SW 1271 (cell line): ENCODE results near the gene RSPH1.

Source experiments
- DNase-seq, 2 experiments: peaks; one replicate each; lab custom pipeline; 2025; lab: John Stamatoyannopoulos, UW

The RSPH1 gene

DNA sequence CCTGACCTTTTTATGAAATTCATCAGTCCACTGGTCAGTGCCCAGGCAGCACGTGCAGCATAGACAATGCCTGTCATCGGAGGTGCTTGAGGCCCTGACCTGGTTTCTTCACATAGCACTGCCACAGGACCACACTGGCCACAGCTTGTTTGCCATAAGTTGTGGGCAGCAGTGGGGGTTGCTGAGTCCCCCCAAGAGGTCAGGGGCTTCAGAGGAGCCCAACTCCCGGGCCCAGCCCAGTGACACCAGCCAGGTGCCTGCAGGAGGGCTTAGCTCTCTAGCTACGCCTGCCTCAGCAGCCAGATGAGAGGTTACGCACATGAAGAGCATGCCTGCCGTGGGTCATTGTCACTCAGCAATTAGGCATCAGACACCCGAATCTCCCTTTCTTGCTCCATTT is 50.7 kb downstream of the RSPH1 start:
- DNase-seq: no peak

DNA sequence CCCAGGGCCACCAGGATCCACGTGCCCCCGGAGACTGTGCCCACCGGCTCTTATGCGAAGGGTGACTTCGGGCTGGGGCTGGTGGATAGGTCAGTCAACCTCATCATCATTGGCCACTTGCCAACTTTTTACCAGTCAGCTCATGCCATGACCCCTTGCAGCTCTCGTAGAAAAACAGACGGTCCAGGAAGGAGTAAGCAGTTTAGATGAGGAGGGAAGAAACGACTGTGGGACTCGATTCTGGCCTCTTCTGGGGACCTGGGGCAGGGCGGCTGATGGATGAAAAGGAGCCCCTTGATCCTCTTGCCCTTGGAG is 51.3 kb downstream of the RSPH1 start:
- DNase-seq: no peak

DNA sequence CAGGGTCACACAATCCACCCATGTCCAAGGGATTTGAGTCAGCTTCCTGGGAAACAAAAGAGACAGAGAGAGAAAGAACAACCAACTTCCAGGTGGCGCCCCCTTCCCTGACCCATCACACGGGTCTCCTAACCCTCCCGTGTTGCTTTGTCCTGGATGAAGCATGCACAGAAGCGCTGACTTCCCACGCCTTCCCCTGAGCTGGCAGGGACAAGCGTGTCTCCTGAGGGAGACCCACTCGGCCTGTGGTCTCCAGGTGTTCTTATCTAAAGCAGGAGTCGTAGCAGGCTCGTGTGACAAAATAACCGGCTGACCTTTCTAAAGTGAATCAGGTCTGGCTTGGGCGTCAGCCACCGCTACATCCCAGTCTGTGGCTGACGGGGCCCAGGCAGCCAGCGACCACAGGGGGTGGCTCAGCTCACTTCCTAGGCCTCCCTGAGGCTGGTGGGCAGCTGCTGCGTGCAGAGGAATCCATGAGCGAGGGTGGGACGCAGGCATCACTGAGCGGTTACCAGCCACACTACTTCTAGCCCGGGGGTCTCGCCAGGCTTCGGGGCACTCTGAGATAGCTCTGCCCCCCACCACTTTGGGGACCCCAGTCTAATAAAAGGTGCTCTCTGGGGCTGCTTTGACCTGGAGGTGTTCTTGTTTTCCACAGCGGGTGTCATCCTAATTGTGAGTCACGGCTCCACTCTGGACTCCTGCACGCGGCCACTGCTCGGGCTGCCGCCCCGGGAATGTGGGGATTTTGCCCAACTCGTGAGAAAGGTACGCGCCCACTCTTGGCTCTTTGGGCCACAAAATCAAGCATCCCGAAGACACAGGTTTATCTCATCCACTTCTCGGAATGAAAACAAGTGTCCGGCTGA is 51.9 kb downstream of the RSPH1 start:
- DNase-seq: no peak

DNA sequence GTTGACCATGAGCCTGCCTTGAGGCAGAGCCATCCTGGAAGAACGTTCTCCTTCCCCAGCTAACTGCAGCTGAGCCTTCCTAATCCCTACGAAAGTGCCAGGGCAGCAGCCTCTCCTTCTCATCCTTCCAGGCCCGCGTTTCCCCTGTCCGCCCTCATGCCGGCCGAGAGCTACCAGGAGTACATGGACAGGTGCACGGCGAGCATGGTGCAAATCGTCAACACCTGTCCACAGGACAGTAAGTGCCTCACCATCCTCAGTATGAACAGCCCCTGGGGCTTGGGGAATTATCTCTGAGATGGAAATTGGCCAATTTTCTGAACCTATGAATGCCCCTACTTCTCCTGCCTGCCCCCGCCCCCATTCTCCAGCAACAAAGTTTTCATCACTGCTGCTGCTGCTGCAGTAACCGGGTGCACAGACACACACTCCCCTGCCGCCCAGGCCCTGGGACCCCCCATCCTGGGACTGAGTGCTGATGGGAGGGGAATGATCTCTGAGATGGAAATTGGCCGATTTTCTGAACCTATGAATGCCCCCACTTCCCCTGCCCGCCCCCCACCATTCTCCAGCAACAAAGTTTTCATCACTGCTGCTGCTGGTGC is 52.7 kb downstream of the RSPH1 start:
- no peak for DNase-seq

DNA sequence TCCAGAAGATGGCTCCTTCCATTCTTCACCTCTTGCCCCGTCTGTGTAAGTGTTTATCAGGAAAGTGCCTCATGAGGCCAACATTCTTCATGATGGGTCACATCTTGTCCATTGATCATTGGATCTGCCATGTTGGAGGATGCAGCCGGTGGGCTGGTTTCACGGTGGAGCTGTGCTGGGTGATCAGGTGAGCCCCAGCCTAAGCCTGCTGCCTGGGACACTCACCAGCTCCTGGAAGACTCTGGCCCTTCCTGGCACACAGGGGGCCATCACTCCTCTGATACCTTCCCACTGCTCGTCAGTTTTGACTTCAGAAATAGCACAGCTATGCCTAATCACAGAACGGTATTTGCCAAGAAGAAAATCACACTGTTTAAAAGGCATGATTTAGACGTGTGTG is 54.1 kb downstream of the RSPH1 start:
- DNase-seq: no peak

DNA sequence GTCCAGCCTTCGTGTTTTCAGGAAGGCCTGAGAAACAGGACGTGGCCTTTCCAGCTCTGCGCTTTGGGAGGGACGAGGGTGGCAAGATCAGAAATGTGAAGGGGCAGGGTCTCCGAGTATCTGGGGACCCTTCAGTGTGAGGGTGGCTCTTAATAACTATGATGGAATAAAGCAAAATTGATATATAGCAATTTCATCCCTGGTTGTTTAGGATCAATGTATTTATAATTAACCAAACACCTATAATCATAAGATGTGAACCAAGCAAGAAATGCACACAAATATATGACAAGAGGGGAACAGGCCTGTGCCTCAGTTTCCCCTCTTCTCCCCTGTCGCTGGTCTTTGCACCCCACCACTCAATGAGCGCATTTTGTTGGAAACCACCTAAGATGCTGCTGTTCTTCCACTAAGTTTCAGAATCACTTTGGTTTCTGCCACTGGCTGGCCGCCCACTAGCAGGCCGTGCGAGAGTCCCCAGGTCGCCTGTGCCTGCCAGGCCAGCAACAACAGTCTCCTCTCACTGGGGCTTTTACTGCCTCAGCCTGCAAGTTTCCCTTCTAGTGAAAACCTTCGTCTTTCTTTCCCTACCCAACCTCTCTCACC is 55.7 kb downstream of the RSPH1 start:
- DNase-seq: no peak

DNA sequence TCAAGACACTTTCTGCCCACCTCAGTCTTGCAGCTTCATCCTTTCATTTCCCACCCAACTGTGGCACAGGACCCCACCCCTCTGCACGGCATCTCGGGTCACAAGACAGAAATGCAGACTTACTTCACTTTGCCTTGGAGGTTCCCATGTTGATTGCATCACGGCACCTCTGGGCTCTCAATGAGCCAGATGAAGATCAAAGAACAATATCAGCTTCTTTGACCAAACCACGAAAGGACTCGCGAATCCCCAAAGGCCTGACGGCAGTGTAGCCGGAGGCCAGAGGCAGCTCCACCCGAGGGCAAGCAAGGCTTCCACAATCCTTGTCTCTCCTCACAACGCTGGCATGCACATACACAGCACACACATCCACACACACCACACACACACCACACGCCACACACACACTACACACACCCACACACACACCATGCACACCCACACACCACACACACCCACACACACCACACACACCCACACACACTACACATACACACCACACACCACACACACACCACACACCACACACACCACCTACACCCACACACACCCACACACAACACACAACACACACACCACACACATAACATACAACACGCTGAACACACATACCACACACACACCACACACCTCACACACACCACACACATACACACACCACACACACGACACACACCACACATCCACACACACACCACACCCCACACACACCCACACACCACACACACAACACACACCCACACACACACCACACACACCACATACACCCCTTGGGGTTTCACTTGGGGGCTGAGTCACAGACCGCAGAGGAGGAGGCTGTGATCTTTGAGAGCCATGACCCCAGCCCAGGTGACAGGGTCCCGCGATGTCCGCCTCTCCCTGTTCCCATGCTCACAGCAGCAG is 56.5 kb downstream of the RSPH1 start:
- DNase-seq: no peak

DNA sequence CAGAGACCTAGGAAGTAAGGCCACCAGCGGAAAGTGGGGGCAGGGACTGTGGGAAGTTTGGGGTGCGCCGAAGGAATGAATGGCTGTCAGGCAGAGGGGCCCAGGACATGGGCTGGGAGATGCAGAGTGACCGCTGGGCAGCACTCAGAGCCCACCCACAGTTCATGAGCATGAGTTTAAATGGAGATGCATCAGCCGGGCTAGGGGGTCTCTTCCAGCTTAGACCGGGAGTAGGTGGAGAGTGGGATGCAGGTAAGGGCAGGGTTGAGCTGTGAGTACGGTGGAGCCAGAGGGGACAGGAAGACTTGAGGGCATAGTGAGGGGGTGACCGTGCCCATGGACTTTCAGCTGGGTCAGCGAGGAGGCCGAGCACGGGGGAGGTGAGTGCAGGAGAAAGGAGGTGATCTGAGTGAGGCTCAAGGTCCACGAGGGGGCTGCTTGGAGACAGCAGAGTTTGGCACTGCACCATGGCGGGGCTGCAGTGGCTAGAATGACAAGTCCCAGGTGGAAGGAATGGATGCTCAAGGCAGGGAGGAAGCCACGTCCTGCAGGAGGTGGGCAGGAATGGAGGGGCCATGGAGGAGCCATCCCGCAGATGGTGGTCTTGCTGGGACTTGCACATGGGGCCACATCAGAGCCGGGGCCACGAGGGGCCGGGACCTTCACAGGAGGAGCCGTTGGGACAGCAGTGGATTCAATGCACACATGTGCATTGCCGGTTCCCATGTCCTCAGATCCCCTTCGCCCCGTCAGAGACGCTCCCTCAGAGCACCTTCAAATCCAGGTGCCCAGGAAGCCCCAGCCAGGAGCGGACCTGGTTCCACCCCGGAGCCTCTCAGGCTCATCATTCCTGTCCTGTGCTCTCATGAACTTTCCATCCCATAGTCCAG is 57.5 kb downstream of the RSPH1 start:
- no peak for DNase-seq

DNA sequence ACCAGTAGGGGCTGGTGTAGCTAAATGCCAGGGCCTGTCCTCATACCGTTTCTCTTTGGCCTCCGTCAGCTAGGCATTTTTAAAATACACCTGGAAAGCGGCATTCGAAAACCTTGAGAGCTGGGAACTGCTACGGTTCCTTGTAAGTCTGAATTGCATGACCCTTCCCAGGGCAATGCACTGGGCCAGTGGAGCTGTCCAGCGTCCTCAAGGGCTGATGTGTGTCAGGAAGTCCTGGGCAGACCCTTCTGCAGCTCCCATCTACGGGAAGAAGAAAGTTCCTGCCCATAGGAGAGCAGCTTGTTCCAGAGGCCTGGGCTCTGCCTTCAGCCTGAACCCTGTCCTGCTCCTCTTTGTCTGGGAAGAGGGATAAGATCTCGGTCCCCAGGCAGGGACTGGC is 58.2 kb downstream of the RSPH1 start:
- DNase-seq: no peak

DNA sequence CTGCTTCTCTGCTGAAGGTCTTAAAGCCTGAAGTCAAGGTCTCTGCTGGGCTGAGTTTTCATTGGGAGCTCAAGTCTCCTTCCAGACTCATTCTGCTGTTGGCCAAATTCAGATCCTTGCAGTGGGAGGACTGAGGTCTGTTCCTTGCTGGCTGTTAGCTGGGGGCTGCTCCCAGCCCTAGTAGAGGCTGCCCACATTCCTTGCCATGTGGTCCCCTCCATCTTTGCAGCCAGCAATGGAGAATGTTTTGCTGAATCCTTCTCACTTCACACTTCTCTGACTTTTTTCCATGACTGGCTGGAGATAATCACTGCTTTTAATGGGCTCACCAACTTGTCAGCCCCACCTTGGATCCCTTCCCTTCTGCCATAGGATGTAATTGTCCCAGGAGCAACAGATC is 59.1 kb downstream of the RSPH1 start:
- DNase-seq: no peak

DNA sequence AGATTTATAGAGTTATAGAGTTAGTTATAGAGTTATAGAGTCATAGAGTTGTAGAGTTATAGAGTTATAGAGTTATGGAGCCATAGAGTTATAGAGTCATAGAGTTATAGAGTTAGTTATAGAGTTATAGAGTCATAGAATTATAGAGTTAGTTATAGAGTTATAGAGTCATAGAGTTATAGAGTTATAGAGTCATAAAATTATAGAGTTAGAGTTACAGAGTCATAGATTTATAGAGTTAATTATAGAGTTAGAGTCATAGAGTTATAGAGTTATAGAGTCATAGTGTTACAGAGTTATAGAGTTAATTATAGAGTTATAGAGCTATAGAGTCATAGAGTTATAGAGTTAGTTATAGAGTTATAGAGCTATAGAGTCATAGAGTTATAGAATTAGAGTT is 60.2 kb downstream of the RSPH1 start:
- no peak for DNase-seq

DNA sequence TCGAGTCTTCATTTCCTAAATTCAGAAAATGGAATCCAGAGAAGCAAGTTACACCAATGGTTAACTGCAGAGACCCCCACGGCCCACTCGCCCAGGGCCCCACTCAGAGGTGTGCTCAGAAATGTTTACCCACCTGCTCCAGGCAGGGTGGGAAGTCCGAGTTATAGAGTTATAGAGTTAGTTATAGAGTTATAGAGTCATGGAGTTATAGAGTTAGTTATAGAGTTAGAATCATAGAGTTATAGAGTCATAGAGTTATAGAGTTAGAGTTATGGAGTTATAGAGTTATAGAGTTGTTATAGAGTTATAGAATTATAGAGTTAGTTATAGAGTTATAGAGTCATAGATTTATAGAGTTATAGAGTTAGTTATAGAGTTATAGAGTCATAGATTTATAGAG is 60.6 kb downstream of the RSPH1 start:
- DNase-seq: no peak

DNA sequence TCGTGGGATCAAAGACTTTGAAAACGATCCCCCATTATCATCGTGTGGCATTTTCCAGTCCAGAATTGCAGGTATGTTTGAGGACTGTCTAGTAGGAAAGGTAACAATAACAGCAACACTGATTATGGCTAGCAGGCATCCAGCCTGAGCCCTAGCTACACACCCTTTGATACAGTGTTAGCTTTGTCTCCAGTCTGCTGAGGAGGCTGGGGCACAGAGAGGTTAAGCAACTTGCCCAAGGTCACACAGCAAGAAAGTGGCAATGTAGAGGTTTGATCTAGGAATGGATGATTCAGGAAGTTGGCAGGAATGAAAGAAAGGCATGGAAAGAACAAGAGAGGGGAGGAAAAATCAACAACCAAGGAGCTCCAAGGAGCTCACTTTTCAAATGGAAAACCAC is 61.1 kb downstream of the RSPH1 start:
- DNase-seq: no peak

DNA sequence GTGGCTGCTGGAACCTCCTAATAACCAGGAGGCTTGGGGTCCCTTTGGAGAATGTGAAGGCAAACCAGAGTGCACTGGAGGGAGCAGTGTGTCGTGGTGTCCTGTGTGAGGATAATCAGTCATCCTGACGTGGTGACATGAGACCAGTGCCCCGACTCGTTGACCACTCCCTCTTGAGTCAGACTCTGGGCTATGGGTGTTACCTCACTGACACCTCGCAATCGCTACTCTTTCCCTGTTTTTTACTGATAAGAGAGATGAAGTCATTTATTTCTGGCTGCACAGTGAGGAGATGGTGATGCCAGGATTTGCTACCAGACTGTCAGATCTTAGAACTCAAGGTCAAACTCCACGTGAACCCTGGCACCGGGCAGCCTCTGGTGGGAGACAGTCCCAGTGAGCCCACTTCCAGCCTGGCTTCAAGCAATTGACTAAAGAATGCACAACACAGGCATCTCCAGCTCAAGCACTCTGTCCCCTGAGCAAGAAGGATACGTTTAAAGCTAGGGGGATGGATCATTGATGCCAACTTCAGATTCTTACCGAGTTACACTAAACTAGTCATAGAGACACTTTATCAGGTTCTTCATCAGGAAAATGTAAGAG is 62.0 kb downstream of the RSPH1 start:
- no peak for DNase-seq

DNA sequence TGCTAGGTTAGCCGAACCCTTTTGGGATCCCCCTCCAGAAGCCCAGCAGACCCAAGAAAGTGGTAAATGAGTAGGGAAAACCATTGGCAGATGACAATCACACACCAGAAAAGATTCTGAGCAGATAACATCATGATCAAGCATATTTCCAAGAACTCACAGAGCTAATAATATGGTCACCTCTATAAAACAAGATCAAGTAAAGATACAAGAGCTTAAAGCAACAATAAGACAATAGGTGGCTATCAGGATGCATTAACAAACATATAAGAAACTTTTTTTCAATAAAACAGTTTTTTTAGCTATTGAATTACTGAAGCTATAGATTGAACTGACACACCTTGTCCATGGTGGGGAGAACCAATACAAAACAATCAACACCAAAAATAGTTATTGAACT is 63.3 kb downstream of the RSPH1 start:
- no peak for DNase-seq

DNA sequence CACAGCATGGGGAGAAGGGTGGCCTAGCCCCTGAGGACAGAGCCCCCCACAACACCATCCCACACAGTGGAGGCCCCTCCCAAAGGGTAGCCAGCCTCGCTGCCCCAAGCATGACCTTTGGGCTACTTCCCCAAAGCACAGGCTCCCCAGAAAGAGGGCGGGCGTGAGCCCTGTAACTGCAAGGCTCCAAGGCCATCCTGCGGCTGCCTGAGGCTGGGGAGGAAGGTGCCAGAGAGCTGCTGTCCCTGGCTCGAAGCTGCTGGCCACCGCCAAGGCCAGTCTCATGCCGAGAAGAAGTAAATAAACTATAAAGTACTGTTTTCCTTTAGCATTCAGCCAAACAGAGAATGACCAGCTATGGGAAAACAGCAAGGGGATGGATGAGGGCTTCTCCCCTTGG is 64.8 kb downstream of the RSPH1 start:
- DNase-seq: no peak

DNA sequence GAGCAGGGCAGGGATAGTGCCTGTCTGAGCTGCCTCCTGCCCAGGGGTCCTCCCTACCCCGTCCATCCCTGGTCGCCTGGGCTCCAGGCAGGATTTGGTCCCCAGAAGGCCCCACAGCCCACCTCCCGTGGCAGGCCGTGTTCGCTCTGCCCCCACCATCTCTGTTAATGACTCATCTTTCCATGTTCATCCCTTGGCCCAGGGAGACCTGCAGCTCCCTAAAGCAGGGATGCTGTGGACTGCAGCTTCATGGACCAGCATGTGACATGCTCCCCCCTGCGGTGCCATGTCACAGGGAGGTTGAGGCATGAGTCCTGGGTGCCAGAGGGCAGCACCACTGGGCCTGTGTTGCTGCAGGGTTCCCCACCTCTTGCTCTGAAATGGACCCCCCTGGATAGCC is 65.5 kb downstream of the RSPH1 start:
- DNase-seq: no peak

DNA sequence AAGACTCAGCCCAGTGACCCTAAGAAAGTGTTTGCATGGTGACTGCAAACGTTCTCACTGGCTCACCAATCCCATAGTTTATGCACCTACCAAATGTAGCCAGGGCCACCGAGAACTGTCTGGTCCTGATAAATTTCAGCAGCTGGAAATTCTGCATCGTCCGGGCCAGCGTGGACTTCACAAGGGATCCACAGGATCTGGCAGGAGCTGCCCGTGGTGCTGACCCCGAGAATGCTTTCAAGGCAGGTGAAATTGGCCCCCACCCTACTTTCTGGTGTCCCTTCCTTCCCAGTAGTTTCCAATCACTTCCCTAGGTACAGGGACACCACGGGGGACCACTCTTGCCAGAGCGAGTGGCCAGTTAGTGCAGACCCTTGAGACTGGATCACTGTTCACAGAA is 66.2 kb downstream of the RSPH1 start:
- no peak for DNase-seq

DNA sequence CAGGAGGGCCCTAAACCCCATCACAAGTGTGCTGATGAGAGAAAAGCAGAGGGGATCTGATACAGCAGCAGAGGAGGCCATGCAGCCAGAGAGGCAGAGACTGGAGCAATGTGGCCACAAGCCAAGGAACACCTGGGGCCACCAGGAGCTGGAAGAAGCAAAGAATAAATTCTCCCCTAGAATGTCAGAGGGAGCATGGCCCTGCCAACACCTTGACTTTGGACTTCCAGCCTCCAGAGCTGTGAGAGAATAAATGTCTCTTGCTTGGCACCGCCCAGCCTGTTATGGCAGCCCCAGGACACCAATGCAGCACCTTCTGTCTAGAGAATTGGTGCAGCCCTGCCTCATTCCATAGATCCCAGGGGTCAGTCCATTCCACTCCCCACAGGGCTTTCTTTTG is 67.0 kb downstream of the RSPH1 start:
- DNase-seq: no peak

DNA sequence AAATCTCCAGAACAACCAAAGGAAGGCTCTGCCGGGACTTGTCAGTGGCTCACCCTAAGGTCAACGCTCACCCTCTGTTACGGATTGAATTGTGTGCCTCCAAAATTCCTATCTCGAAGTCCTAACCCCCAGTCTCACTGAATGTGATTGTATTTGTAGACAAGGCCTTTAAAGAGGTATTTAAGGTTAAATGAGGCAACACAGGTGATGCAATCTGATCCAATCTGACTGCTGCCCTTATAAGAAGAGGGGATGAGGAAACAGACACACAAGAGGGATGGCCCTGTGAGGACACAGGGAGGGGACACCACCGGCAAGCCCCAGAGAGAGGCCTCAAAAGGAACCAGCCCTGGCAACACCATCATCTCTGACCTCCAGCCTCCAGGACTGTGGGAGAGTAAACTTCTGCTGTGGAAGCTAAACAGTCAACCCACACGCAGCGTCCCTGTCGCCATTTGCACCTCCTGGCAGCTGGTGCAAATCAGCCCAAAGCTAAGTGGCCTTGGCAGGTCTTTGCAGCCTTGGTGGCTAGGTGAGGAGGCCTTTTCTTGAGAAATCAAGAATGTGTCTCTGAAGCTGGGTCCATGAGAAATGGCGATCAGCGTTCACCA is 68.1 kb downstream of the RSPH1 start:
- no peak for DNase-seq
